GM23338 (cell line): ENCODE data around the gene CYP27A1. TPM values are rescaled to one million over a fixed set of nuclear protein-coding genes. Genes with fewer than 3 reads are reported as not detected.
A peak's percentile ranks its signal among the peaks of the same experiment; 100 is the strongest.

Source experiments
- ATAC-seq: fragments of 200-7000 bp; cut with Tn5 transposase; 3 replicates; pipeline ENCODE4 v1.9.1; 2020
- DNase-seq: peaks from one replicate; pipeline ENCODE4 v3.0.0-alpha.2; 2015; ENCODE audit warnings: low spot score
- H2AFZ ChIP-seq: fragments of 200-600 bp; sonication (generic); 2 replicates; pipeline ENCODE4 v1.8.0; 2016; ENCODE audit warnings: antibody characterized with exemption, mild to moderate bottlenecking, moderate library complexity
- H3F3A ChIP-seq: fragments of 200-600 bp; sonication (generic); replicated peaks from 2 replicates; pipeline ENCODE4 v1.8.0; 2017; ENCODE audit warnings: antibody characterized with exemption, mixed run types, low read depth
- H3K27ac ChIP-seq: fragments of 200-600 bp; sonication (generic); 2 replicates; pipeline ENCODE4 v1.6.1; 2016; ENCODE audit warnings: low read depth
- H3K27me3 ChIP-seq: fragments of 200-600 bp; sonication (generic); 2 replicates; pipeline ENCODE4 v1.8.0; 2016; ENCODE audit warnings: mild to moderate bottlenecking, mixed run types, moderate library complexity; ENCODE audit not compliant: insufficient read depth
- H3K36me3 ChIP-seq: fragments of 200-600 bp; sonication (generic); 2 replicates; pipeline ENCODE4 v1.8.0; 2016; ENCODE audit warnings: mild to moderate bottlenecking; ENCODE audit not compliant: insufficient read depth
- H3K4me1 ChIP-seq: fragments of 200-600 bp; sonication (generic); 2 replicates; pipeline ENCODE4 v1.8.0; 2016; ENCODE audit warnings: mild to moderate bottlenecking, moderate library complexity; ENCODE audit not compliant: insufficient read depth
- H3K4me2 ChIP-seq: fragments of 200-600 bp; sonication (generic); 2 replicates; pipeline ENCODE4 v1.7.1; 2017; ENCODE audit warnings: mixed run types
- H3K4me3 ChIP-seq: fragments of 200-600 bp; sonication (generic); 2 replicates; pipeline ENCODE4 v1.6.1; 2016; ENCODE audit warnings: mixed run types
- H3K79me2 ChIP-seq: fragments of 200-600 bp; sonication (generic); replicated peaks from 2 replicates; pipeline ENCODE4 v1.8.0; 2017; ENCODE audit warnings: mild to moderate bottlenecking; ENCODE audit not compliant: insufficient read depth
- H3K9me2 ChIP-seq: fragments of 200-600 bp; sonication (generic); 2 replicates; pipeline ENCODE4 v1.8.0; 2017; ENCODE audit not compliant: insufficient read depth
- H4K20me1 ChIP-seq: fragments of 200-600 bp; sonication (generic); replicated peaks from 2 replicates; pipeline ENCODE4 v1.8.0; 2017; ENCODE audit warnings: mild to moderate bottlenecking; ENCODE audit not compliant: insufficient read depth
- H3K27ac Mint-ChIP-seq: 2 replicates; pipeline ENCODE4 v1.8.0; 2020; ENCODE audit warnings: inconsistent platforms, mild to moderate bottlenecking, moderate library complexity, mixed read lengths
- H3K27me3 Mint-ChIP-seq: 3 replicates; pipeline ENCODE4 v1.8.0; 2022; ENCODE audit warnings: low read depth, mild to moderate bottlenecking, moderate library complexity, mixed read lengths, inconsistent platforms; ENCODE audit not compliant: insufficient read depth, poor library complexity
- H3K36me3 Mint-ChIP-seq: 3 replicates; pipeline ENCODE4 v1.8.0; 2021; ENCODE audit warnings: low read depth, mild to moderate bottlenecking, inconsistent platforms, moderate library complexity, mixed read lengths
- H3K4me1 Mint-ChIP-seq: 3 replicates; pipeline ENCODE4 v1.8.0; 2020; ENCODE audit warnings: mild to moderate bottlenecking, inconsistent platforms, mixed read lengths
- H3K4me3 Mint-ChIP-seq: 3 replicates; pipeline ENCODE4 v1.8.0; 2021; ENCODE audit warnings: moderate library complexity, mild to moderate bottlenecking, inconsistent platforms, mixed read lengths
- H3K9me3 Mint-ChIP-seq: 3 replicates; pipeline ENCODE4 v1.8.0; 2020; ENCODE audit warnings: moderate library complexity, mild to moderate bottlenecking, inconsistent platforms, mixed read lengths
- STAT1 ChIP-seq: IDR thresholded peaks from one replicate; pipeline ENCODE4 v1.6.1; 2016; ENCODE audit warnings: antibody characterized with exemption; ENCODE audit not compliant: unreplicated experiment
- ZNF331 ChIP-seq: fragments of 250-450 bp; sonication (Bioruptor Pico); IDR thresholded peaks from 2 replicates; pipeline ENCODE4 v1.5.0; 2020; ENCODE audit warnings: low read depth, mild to moderate bottlenecking, moderate library complexity
- polyA plus RNA-seq: library from polyadenylated mRNA; unstranded; fragments of >200 nt; fragmentation: Nextera tagmentation; extraction: Ambion mirVana; gene quantifications from 2 replicates; pipeline ENCODE4 v1.2.1, GENCODE V29; 2016
- total RNA-seq: library from RNA; depleted of rRNA; stranded (reverse); fragments of >200 nt; shearing (Covaris generic); gene quantifications from 2 replicates; pipeline ENCODE4 v1.2.3, GENCODE V29; 2014
- TF ChIP-seq, protein P1 (sequence below): fragments of 250-450 bp; sonication (Bioruptor Pico); IDR thresholded peaks from 2 replicates; pipeline ENCODE4 v1.5.0; 2020; ENCODE audit warnings: mild to moderate bottlenecking, moderate library complexity
- TF ChIP-seq, protein P2 (sequence below): IDR thresholded peaks from 2 replicates; pipeline ENCODE4 v1.6.1; 2016; ENCODE audit warnings: antibody characterized with exemption
- TF ChIP-seq, protein P3 (sequence below), 2 experiments: fragments of 200-600 bp in 1 of 2; sonication (generic) in 1 of 2; conservative IDR thresholded peaks; 2 replicates each; pipeline versions ENCODE4 v1.5.1 to v1.6.1; 2016 to 2017; ENCODE audit warnings: antibody characterized with exemption in 2 of 2, low read depth in 2 of 2, mild to moderate bottlenecking in 2 of 2, moderate library complexity in 1 of 2

CYP27A1 gene
- total and polyA plus RNA-seq, 2 experiments from 2014 or later = 2.2 to 6.9 TPM

DNA sequence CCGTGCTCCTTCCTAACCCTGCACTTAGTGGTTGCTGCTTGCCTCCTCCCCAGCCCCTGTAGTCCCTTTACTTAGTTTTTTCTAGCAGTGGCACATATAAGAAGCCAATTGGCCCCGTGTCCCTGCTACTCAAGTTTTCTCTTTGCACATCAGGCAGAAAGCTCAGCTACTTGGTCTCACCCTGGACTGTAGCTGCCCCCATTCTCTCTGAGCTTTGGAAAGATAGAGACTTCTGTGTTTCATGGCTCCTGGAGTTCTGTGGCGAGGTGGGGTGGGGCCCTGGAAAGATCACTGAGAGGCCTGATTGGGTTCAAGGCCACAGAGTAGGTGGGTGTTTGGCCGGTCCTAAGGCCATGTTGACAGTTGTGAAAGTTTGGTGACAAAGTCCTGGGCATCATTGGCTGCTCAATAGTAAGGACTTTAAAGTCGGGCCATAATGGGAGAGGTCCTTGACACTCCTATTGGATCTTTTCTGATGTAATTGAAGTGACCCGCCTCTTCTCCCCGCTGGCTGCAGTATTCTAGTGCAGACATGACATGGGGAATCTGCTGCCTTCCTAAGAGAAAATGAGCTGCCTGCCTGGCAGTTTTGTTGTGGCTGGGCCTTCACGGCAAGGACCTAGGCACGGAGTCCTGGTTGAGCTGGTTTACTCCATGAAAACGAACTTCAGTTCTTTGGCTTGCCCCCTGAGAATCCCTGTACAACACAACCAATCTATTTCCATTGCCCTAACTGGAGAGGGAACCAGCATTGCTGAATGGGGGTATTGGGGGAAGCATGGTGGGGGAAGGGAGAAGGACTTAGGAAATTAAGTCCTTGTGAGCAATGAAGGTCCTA, 26.2 kb upstream of the CYP27A1 start (continued):
- TF ChIP-seq, protein P1, sequence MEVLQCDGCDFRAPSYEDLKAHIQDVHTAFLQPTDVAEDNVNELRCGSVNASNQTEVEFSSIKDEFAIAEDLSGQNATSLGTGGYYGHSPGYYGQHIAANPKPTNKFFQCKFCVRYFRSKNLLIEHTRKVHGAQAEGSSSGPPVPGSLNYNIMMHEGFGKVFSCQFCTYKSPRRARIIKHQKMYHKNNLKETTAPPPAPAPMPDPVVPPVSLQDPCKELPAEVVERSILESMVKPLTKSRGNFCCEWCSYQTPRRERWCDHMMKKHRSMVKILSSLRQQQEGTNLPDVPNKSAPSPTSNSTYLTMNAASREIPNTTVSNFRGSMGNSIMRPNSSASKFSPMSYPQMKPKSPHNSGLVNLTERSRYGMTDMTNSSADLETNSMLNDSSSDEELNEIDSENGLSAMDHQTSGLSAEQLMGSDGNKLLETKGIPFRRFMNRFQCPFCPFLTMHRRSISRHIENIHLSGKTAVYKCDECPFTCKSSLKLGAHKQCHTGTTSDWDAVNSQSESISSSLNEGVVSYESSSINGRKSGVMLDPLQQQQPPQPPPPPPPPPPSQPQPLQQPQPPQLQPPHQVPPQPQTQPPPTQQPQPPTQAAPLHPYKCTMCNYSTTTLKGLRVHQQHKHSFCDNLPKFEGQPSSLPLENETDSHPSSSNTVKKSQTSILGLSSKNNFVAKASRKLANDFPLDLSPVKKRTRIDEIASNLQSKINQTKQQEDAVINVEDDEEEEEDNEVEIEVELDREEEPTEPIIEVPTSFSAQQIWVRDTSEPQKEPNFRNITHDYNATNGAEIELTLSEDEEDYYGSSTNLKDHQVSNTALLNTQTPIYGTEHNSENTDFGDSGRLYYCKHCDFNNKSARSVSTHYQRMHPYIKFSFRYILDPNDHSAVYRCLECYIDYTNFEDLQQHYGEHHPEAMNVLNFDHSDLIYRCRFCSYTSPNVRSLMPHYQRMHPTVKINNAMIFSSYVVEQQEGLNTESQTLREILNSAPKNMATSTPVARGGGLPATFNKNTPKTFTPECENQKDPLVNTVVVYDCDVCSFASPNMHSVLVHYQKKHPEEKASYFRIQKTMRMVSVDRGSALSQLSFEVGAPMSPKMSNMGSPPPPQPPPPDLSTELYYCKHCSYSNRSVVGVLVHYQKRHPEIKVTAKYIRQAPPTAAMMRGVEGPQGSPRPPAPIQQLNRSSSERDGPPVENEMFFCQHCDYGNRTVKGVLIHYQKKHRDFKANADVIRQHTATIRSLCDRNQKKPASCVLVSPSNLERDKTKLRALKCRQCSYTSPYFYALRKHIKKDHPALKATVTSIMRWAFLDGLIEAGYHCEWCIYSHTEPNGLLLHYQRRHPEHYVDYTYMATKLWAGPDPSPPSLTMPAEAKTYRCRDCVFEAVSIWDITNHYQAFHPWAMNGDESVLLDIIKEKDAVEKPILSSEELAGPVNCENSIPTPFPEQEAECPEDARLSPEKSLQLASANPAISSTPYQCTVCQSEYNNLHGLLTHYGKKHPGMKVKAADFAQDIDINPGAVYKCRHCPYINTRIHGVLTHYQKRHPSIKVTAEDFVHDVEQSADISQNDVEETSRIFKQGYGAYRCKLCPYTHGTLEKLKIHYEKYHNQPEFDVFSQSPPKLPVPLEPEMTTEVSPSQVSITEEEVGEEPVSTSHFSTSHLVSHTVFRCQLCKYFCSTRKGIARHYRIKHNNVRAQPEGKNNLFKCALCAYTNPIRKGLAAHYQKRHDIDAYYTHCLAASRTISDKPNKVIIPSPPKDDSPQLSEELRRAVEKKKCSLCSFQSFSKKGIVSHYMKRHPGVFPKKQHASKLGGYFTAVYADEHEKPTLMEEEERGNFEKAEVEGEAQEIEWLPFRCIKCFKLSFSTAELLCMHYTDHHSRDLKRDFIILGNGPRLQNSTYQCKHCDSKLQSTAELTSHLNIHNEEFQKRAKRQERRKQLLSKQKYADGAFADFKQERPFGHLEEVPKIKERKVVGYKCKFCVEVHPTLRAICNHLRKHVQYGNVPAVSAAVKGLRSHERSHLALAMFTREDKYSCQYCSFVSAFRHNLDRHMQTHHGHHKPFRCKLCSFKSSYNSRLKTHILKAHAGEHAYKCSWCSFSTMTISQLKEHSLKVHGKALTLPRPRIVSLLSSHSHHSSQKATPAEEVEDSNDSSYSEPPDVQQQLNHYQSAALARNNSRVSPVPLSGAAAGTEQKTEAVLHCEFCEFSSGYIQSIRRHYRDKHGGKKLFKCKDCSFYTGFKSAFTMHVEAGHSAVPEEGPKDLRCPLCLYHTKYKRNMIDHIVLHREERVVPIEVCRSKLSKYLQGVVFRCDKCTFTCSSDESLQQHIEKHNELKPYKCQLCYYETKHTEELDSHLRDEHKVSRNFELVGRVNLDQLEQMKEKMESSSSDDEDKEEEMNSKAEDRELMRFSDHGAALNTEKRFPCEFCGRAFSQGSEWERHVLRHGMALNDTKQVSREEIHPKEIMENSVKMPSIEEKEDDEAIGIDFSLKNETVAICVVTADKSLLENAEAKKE (CRISPR knock-in tag) = no peak
- no peak for TF ChIP-seq STAT1
- TF ChIP-seq, protein P2, sequence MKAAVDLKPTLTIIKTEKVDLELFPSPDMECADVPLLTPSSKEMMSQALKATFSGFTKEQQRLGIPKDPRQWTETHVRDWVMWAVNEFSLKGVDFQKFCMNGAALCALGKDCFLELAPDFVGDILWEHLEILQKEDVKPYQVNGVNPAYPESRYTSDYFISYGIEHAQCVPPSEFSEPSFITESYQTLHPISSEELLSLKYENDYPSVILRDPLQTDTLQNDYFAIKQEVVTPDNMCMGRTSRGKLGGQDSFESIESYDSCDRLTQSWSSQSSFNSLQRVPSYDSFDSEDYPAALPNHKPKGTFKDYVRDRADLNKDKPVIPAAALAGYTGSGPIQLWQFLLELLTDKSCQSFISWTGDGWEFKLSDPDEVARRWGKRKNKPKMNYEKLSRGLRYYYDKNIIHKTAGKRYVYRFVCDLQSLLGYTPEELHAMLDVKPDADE = no peak

DNA sequence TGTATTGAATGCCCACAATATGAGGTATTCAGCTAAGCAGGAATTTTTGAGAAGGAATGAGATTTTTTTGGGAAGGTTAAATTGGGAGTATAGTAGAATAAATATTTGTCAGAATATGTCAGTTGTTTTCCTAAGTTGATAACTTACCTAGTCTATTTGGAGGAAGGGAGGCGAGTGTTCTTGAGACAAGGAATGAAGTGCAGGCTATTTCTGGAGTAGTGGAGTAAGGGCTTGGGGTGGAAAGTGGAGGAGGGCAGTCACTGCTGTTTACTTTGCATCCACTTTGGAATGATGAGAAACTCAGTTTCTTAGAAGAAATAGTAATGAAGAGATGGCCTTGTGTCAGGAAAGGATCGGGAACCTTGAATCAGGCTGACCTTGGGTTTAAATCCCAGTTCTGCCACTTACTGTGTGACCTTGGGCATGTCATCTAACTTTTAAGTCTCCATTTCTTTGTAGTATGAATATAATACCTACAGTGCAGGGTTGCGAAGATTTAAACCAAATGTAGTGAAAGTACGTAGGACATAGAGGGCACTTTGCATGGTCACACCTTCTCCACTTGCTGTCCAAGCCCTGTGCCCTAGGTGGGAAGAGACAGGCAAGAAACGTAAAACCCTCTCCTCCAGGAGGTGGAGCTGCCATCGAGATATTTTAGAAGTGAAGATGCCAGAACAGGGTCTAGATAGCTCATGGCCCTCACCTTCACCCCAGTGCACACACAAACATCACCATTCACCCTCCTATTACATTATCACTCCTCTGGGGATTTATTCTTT, 25.2 kb upstream of the CYP27A1 start:
- Histone ChIP-seq H3K9me2 (no peaks in the 10 kb centered on the region), H3K27ac (no peak overlapping the region), H4K20me1 (0 out of 2 replicates have a peak, but pooled peaks cover 6% of the 10 kb centered on the region), H3K4me2 (no peak overlapping the region), H2AFZ (no peak overlapping the region), H3K36me3 (peaks cover 16% of the 10 kb centered on the region), H3K79me2 (no peaks in the 10 kb centered on the region), H3K27me3 (no peaks in the 10 kb centered on the region), H3K4me1 (no peaks in the 10 kb centered on the region), H3F3A (no peaks in the 10 kb centered on the region), H3K4me3 (no peak overlapping the region)
- TF ChIP-seq, protein P3, sequence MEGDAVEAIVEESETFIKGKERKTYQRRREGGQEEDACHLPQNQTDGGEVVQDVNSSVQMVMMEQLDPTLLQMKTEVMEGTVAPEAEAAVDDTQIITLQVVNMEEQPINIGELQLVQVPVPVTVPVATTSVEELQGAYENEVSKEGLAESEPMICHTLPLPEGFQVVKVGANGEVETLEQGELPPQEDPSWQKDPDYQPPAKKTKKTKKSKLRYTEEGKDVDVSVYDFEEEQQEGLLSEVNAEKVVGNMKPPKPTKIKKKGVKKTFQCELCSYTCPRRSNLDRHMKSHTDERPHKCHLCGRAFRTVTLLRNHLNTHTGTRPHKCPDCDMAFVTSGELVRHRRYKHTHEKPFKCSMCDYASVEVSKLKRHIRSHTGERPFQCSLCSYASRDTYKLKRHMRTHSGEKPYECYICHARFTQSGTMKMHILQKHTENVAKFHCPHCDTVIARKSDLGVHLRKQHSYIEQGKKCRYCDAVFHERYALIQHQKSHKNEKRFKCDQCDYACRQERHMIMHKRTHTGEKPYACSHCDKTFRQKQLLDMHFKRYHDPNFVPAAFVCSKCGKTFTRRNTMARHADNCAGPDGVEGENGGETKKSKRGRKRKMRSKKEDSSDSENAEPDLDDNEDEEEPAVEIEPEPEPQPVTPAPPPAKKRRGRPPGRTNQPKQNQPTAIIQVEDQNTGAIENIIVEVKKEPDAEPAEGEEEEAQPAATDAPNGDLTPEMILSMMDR (conservative IDR thresholded peaks at IDR 0.05; ENCODE audit: low read depth in 2 of 2) = peak; percentile 15 to 37; a peak in 2 of 4 replicates
- no peak for TF ChIP-seq ZNF331 (CRISPR knock-in tag)
- H3K4me3 Mint-ChIP-seq = no peak overlapping the region
- peaks cover 29% of the 10 kb centered on the region for H3K36me3 Mint-ChIP-seq
- no peaks in the 10 kb centered on the region for H3K27me3 Mint-ChIP-seq
- ATAC-seq = peak; percentile 58
- 0 out of 3 replicates have a peak, but pooled peaks cover 2% of the 10 kb centered on the region for H3K4me1 Mint-ChIP-seq
- no peak for DNase-seq
- peak overlapping the region; percentile 12; the same call in 1 of the 2 replicates for H3K27ac Mint-ChIP-seq
- no peaks in the 10 kb centered on the region for H3K9me3 Mint-ChIP-seq
